Activated CD4-positive, alpha-beta T cell treated with anti-CD3 and anti-CD28 coated beads, Interleukin-2, amount 10 ng/mL, durations not matched to agents 24 days and 14 days (primary cell): Measurements from ENCODE around the gene ACTN4. TPM values are rescaled to one million over a fixed set of nuclear protein-coding genes. Genes with fewer than 3 reads are reported as not detected.
A peak's percentile ranks its signal among the peaks of the same experiment; 100 is the strongest.

Source experiments
- DNase-seq: peaks from one replicate; pipeline ENCODE4 v3.0.0; 2022
- H3K27ac Mint-ChIP-seq: one replicate; pipeline ENCODE4 v1.8.0; 2022; ENCODE audit warnings: mild to moderate bottlenecking, mixed read lengths
- H3K27me3 Mint-ChIP-seq: one replicate; pipeline ENCODE4 v1.8.0; 2022; ENCODE audit warnings: mixed read lengths
- H3K36me3 Mint-ChIP-seq: one replicate; pipeline ENCODE4 v1.8.0; 2022; ENCODE audit warnings: low read depth, mild to moderate bottlenecking, mixed read lengths
- H3K4me1 Mint-ChIP-seq: one replicate; pipeline ENCODE4 v1.8.0; 2021; ENCODE audit warnings: mixed read lengths
- H3K4me3 Mint-ChIP-seq: one replicate; pipeline ENCODE4 v1.8.0; 2022; ENCODE audit warnings: mild to moderate bottlenecking, moderate library complexity, mixed read lengths
- H3K9me3 Mint-ChIP-seq: one replicate; pipeline ENCODE4 v1.8.0; 2021; ENCODE audit warnings: mixed read lengths
- intact Hi-C: fragments of 100-400 bp; cut with micrococcal nuclease; formaldehyde crosslinking; loops from one replicate; pipeline ENCODE4 v1.15.1; 2023
- total RNA-seq: library from RNA; stranded (reverse); gene quantifications from 2 replicates; pipeline ENCODE4 v1.2.3, GENCODE V29; 2022

Gene ACTN4
- total RNA-seq, 1 donor from 2014 or later: 243 TPM

DNA sequence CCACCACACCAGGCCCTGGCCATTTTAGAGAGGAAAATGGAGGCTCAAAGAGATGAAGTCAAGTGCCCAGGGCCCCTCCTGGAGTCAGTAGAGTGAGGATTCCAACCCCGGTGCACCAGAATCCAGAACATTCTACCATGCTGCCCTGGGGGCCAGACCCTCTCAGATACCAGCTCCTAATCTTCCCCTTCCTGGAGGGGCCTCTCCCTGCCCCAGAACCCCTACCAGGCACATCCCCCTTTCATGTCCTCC, 85.7 kb downstream of the ACTN4 start:
- Mint-ChIP-seq H3K4me3 (no peak overlapping the region), H3K27ac (peak overlapping the region; percentile 66), H3K9me3 (no peaks in the 10 kb centered on the region), H3K4me1 (peaks cover 38% of the 10 kb centered on the region), H3K27me3 (peaks cover 7% of the 10 kb centered on the region), H3K36me3 (peaks cover 17% of the 10 kb centered on the region)
- intact Hi-C loops: loop anchor here (5.0 kb wide), 2 partner anchors 76 to 99 kb away; partner anchors contain the start of gene ECH1
- no peak for DNase-seq

DNA sequence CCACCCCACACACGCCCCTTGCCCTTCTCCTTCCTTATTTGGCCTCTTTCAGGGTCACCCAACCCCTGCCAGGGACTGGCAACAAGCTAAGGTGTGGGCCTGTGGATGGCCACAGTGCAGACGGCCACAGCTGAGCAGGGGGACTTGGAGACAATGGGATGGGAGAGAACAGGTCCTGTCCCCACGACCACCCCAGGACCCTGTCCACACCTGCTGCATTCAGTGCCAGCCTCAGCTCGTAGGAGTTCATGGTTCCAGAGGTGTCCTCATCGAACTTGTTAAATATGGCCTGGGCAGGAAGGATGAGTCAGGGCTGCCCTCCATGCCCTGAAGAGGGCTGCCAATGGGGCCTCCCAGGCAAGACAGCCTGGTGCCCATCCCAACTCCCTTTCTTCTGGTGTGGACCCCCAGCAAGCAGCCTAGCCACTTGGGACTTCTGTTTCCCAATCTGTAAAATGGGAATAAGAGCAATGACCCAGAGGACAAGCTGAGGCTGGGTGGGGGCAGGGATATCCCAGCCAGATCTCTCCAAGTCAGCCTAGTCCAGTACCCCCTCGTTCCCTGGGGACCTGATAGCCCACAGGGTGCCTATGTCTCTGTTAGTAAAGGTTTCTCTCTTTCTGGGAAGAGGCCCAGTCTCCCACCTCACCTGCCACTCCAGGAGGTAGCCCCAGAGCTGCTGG, 86.2 kb downstream of the ACTN4 start:
- Mint-ChIP-seq H3K4me3 (peak overlapping the region; percentile 73), H3K36me3 (peaks cover 14% of the 10 kb centered on the region), H3K27me3 (peaks cover 9% of the 10 kb centered on the region), H3K27ac (peak overlapping the region; percentile 81), H3K4me1 (peaks cover 40% of the 10 kb centered on the region), H3K9me3 (no peaks in the 10 kb centered on the region)
- intact Hi-C loops: loop anchor here (2.0 to 5.0 kb wide), 3 partner anchors 76 to 197 kb away; partner anchors contain the start of genes ECH1, MRPS12 and SARS2
- peak; percentile 63 for DNase-seq

DNA sequence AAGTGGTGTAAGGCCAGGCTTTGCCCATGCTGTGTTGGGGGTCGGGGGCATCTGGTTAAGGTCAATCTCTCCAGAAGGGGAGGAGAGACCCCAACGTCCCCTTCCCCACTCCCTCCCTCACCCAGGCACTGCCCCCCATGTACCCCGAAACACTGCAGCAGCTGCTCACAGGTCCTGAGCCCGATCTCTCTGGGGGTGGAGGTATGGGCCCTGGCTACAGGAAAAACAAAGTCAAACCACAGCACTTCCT, 86.7 kb downstream of the ACTN4 start:
- H3K27ac Mint-ChIP-seq: peak overlapping the region; percentile 81
- H3K4me3 Mint-ChIP-seq: peak overlapping the region; percentile 73
- H3K4me1 Mint-ChIP-seq: peaks cover 42% of the 10 kb centered on the region

DNA sequence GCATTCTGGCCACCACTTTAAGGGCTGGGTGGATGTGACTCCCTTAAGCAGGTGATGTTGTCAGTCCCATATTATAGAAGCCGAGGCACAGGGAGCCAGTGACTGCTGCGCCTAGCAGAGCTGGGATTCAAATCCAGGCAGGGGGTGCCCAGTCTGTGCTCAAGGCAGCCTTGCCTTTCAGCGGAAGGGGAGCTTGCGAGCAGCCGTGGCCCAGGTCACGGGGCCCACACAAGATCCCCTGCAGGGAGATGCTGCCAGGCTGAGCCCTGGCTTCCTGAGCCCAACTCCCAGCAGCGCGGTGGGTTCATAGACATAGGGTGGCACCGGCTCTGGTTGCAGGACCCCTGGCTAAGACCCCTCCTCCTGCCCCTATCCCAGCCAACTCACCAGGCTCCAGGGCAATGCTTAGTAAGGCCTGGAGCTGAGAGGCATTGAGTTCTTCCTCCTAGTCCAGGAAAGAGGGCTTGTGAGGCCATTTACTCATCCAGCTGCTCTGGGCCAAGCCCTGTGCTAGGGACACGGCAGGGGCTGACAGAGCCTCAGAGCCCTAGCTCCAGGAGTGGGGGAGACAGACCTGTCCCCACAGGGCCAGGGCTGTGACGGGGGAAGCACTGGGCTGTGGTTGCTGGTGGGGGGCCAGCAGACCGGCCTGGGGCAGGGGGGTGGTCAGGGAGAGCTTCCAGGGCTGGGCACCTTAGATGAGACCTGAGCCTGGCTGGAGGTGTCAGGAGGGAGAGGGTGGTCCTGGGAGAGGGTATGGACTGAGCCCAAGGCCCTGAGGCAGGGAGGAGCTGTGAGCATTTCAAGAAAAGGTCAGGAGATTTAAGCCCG, 87.2 kb downstream of the ACTN4 start:
- Mint-ChIP-seq H3K27ac (peak overlapping the region; percentile 81), H3K4me3 (peak overlapping the region; percentile 73), H3K9me3 (no peaks in the 10 kb centered on the region), H3K36me3 (peaks cover 12% of the 10 kb centered on the region), H3K27me3 (peaks cover 9% of the 10 kb centered on the region), H3K4me1 (peaks cover 41% of the 10 kb centered on the region)
- intact Hi-C loops: loop anchor here (2.0 to 5.0 kb wide), 3 partner anchors 77 to 196 kb away; partner anchors contain the start of genes ECH1, MRPS12 and SARS2
- peak; percentile 84 for DNase-seq

More for the DNA sequence above, 86.7 kb downstream of the ACTN4 start:
- H3K36me3 Mint-ChIP-seq: peaks cover 14% of the 10 kb centered on the region
- intact Hi-C loops: loop anchor here (2.0 to 5.0 kb wide), 3 partner anchors 77 to 197 kb away; partner anchors contain the start of genes ECH1, MRPS12 and SARS2
- H3K27me3 Mint-ChIP-seq: peaks cover 9% of the 10 kb centered on the region
- H3K9me3 Mint-ChIP-seq: no peaks in the 10 kb centered on the region
- DNase-seq: no peak

DNA sequence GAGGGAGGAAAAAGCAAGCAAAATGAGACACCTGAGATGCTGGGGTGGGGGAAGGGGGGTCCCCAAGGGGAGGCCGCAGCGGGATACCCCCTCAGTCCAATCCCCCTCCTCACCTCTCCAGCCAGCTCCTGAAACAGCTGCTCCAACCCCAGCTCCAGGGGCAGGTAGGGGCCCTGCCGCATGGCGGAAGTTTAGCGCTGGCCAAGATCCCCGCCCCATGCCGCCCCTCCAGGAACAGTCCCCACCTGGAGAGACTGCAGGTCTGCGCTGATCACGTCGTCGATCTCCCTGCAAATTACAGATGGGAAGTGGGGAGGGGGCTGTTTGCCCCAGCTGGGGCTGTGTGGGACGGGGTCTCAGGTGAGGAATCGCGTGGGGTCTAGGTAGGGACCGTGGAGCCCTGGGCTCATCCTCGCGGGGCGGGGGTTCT, 87.8 kb downstream of the ACTN4 start:
- intact Hi-C loops: loop anchor here (2.0 kb wide), 1 partner anchor 196 kb away; the partner anchor contains the start of genes MRPS12 and SARS2
- peaks cover 41% of the 10 kb centered on the region for H3K4me1 Mint-ChIP-seq
- H3K9me3 Mint-ChIP-seq: no peaks in the 10 kb centered on the region
- peaks cover 9% of the 10 kb centered on the region for H3K27me3 Mint-ChIP-seq
- peak overlapping the region; percentile 73 for H3K4me3 Mint-ChIP-seq
- H3K27ac Mint-ChIP-seq: peak overlapping the region; percentile 81
- DNase-seq: peak; percentile 76
- H3K36me3 Mint-ChIP-seq: peaks cover 10% of the 10 kb centered on the region

DNA sequence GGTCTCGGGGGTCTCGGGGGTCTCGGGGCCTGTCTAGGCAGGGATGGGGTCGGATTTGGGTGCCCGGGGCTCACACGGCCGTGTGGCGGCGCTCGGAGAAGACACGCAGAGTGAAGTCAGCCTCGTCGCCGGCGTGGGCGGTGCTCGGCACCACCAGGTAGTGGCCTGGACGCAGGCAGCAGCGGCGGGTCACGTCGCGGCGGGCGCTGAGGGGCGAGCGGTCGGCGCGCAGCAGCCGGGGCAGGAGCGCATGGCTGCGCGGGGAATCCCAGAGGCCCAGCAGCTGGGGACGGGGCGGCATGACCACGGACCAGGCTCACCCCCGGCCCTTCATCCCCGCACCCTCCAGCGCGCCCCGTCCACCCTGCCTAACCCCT, 88.6 kb downstream of the ACTN4 start:
- H3K9me3 Mint-ChIP-seq: no peaks in the 10 kb centered on the region
- peaks cover 41% of the 10 kb centered on the region for H3K4me1 Mint-ChIP-seq
- DNase-seq: peak; percentile 87
- H3K27ac Mint-ChIP-seq: peak overlapping the region; percentile 77
- intact Hi-C loops: no loop called here
- H3K4me3 Mint-ChIP-seq: peak overlapping the region; percentile 77
- H3K36me3 Mint-ChIP-seq: peaks cover 6% of the 10 kb centered on the region
- H3K27me3 Mint-ChIP-seq: peaks cover 9% of the 10 kb centered on the region

DNA sequence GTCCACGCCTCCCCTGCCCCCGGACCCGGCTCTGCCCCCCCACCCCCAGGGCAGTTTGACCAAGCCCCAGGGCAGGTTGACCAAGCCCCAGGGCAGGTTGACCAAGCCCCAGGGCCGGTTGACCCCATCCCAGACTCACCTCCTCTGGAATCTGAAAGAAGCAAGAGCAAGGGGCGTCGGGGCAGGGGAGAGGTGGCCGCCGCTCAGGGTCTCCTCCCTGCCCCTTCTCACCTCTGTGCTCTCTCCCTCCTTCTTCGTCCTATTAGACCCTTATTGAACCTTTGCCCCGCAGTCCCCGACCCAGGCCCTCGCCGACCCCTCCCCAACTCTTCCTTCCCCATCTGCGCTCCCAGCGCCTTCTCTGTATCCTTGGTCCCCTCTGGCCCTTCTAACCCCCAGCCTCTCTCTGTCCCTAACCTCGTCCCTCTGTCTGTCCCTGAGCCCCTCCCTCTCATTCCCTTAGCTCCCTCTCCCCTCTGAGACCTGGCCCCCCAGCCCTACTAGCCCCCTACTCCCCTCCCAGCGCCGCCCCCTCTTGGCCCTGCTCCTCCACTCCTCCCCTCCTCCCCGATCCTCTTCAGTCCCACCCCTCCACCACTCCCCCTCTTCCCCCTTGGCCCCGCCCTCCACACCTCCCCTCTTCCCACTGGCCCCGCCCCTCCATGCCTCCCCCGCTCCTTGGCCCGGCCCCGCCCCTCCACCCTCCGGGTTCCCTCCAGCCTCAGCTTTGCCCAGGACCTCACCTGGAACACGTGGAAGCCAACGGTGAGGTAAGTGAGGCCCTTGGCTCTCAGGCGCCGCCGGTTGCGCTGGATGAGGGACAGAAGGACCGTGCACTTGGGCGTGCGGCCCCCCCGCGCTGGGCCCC, 89.2 kb downstream of the ACTN4 start:
- Mint-ChIP-seq H3K27ac (peak overlapping the region; percentile 73), H3K27me3 (peaks cover 9% of the 10 kb centered on the region), H3K36me3 (peaks cover 6% of the 10 kb centered on the region), H3K9me3 (no peaks in the 10 kb centered on the region), H3K4me1 (peaks cover 41% of the 10 kb centered on the region), H3K4me3 (peak overlapping the region; percentile 82)
- peak; percentile 85 for DNase-seq
- intact Hi-C loops: no loop called here

DNA sequence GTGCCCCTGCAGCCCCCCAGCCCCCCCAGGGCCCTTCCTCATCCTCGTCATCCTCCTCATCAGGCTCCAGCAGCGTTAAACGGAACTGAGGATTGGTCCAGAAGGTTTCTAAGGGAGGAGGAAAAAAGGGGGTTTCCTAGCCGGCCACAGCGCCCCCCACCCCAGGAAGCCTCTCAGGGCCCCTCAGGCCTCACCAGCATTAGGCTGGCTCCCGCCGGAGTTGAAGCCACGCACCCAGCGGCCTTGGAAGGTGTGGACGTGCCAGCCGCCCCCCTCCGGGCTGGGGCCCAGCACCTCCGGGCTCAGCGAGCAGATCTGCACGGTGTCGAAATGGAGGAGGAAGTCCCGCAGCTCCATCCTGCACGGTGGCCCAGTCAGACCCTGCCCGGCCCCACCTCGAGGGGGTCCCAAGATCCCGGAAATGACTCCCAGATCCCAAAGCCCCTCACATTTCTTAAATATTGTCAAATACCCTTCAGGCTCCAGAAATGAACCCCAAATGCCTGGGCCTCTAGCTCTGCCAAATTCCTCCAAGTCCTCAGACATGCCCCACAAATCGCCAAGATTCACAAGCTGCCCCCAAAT, 89.9 kb downstream of the ACTN4 start:
- Mint-ChIP-seq H3K9me3 (no peaks in the 10 kb centered on the region), H3K27ac (peak overlapping the region; percentile 3), H3K4me3 (peak overlapping the region; percentile 62), H3K4me1 (peaks cover 41% of the 10 kb centered on the region), H3K27me3 (peaks cover 9% of the 10 kb centered on the region), H3K36me3 (peaks cover 6% of the 10 kb centered on the region)
- no peak for DNase-seq
- intact Hi-C loops: no loop called here

DNA sequence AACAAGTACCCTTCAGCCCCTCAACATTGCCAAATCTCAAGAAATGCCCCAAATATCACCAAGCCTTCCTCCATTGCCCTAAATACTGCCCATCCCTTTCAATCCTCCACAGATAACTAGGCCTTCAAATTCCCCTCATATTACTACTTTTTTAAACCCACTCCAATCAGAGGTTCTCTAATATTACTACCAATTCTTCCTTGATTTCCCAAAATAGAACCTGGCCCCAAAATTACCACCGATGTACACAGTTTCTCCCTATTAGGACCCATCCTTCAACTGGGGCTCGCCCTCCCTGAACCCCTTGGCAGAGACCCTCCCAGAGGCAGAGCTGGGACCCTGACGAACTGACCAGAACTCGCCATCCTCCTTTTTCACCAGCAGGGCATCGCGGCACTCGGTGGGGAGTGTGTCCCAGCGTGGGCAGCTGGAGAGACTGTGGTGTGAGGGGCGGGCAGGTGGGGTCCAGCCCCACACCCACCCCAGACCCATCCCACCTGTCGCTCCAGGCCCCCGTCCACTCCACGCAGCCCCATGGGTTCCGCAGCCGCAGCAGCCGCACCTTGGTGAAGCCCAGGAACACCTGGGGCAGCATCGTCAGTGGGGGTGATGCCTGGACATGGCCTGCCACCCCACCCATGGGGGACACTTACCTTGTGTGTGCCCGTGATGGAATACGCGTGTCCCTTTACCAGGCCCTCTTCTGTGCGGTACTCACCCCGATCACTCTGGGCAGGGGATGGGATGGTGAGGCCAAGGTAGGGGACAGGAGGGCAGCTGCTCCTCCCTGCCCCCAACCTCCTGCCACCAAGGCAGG, 90.7 kb downstream of the ACTN4 start:
- no peak for DNase-seq
- peak overlapping the region; percentile 62 for H3K4me3 Mint-ChIP-seq
- peaks cover 9% of the 10 kb centered on the region for H3K27me3 Mint-ChIP-seq
- peak overlapping the region; percentile 3 for H3K27ac Mint-ChIP-seq
- intact Hi-C loops: no loop called here
- no peaks in the 10 kb centered on the region for H3K36me3 Mint-ChIP-seq
- peaks cover 36% of the 10 kb centered on the region for H3K4me1 Mint-ChIP-seq
- H3K9me3 Mint-ChIP-seq: no peaks in the 10 kb centered on the region

DNA sequence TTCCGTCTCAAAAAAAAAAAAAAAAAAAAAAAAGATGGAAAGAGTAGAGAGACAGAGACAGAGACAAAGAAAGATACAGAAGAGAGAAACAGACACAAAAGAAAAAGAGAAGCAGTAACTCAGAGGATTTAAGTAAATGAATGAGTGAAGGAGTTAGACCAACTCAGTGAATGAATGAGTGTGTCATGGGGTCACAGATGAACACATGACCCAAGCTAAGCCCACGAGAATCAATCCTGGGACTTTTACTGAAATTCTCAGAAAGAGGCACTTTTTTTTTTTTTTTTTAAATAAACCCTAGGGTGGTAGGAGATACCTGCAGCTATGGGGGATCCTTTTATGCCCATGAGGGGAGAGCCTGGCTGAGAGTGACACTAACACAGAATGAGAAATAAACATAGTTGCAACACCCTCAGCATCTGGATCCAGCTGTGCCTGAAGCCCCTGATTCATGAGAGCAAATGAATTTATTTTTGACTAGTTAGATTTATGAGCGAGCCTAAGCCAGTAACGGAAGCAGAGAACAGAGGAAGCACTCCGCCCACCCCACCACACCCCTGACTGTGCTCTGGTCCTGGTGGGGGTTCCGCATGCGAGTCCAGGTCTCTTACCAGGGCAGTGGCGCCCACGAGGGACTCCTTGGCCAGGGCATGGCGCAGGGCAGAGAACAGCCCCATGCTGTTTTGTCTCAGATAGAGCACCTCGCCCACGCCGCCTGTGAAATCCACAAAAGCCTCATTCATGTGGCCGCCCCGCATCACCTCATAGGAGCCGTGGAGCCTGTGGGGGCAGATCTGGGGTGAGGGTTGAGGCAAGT, 92.2 kb downstream of the ACTN4 start:
- Mint-ChIP-seq H3K4me1 (peaks cover 23% of the 10 kb centered on the region), H3K27ac (no peak overlapping the region), H3K9me3 (no peaks in the 10 kb centered on the region), H3K36me3 (no peaks in the 10 kb centered on the region), H3K27me3 (peaks cover 9% of the 10 kb centered on the region), H3K4me3 (no peak overlapping the region)
- intact Hi-C loops: no loop called here
- no peak for DNase-seq

DNA sequence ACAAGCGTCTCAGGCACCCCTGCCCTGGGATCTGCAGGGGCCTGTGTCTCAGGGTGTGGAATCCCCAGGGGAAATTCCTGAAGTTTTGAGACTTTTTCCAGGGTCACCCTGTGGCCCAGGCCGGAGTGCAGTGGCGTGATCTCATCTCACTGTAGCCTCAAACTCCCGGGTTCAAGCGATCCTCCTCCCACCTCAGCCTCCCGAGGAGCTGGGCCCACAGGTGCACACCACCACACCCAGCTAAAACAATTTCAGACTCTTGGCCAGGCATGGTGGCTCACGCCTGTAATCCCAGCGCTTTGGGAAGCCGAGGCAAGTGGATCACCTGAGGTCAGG, 92.8 kb downstream of the ACTN4 start:
- H3K36me3 Mint-ChIP-seq: no peaks in the 10 kb centered on the region
- intact Hi-C loops: no loop called here
- no peak for DNase-seq
- peaks cover 9% of the 10 kb centered on the region for H3K27me3 Mint-ChIP-seq
- H3K4me3 Mint-ChIP-seq: no peak overlapping the region
- no peaks in the 10 kb centered on the region for H3K9me3 Mint-ChIP-seq
- H3K4me1 Mint-ChIP-seq: peaks cover 19% of the 10 kb centered on the region
- no peak overlapping the region for H3K27ac Mint-ChIP-seq

DNA sequence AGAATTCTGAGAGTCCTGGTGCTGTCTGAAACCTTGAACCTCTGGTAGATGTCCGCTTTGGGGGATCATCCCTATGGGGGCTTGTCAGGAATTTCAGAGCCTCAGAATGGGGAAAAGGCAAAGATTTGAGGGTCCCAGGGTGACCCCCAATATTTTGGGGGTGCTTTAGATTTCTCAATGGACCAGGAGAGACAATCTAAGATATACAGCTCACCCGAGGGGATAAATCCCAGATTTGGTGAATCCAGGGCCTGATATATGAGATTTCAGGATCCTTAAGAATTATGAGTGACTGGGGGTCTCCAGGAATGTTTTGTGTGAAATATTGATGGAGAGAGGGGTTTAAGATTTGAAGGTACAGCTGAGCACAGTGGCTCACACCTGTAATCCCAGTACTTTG, 93.5 kb downstream of the ACTN4 start:
- H3K36me3 Mint-ChIP-seq: no peaks in the 10 kb centered on the region
- intact Hi-C loops: no loop called here
- no peaks in the 10 kb centered on the region for H3K9me3 Mint-ChIP-seq
- no peak overlapping the region for H3K4me3 Mint-ChIP-seq
- no peak for DNase-seq
- H3K27ac Mint-ChIP-seq: no peak overlapping the region
- H3K4me1 Mint-ChIP-seq: peaks cover 18% of the 10 kb centered on the region
- H3K27me3 Mint-ChIP-seq: peaks cover 9% of the 10 kb centered on the region
